Psoas muscle (tissue), 8 donors: ENCODE results near the gene ITPRIP. TPM values are rescaled to one million over a fixed set of nuclear protein-coding genes. Genes with fewer than 3 reads are reported as not detected.
A peak's percentile ranks its signal among the peaks of the same experiment; 100 is the strongest.

Experiments
- ATAC-seq, 4 donors: fragments of 200-7000 bp; cut with Tn5 transposase; one replicate each; pipeline ENCODE4 v1.9.1; 2020; ENCODE audit warnings: moderate library complexity in 3 of 4, mild to moderate bottlenecking in 2 of 4
- DNase-seq, 2 donors: peaks; one replicate each; pipeline ENCODE4 v3.0.0-alpha.2; 2020
- H3K27ac ChIP-seq: fragments of 200-600 bp; one replicate; pipeline ENCODE4 v1.8.0; 2022
- H3K27me3 ChIP-seq, 3 donors: fragments of 200-600 bp in 1 of 3; one replicate each; pipeline versions ENCODE4 v1.6.1 to v1.8.0; 2013 to 2022; ENCODE audit warnings: low read length in 2 of 3, mild to moderate bottlenecking in 2 of 3, moderate library complexity in 1 of 3; ENCODE audit not compliant: insufficient read depth in 3 of 3
- H3K36me3 ChIP-seq, 2 donors: fragments of 200-600 bp in 1 of 2; one replicate each; pipeline versions ENCODE4 v1.6.1 to v1.8.0; 2013 to 2022; ENCODE audit warnings: low read depth in 1 of 2, mild to moderate bottlenecking in 1 of 2, moderate library complexity in 1 of 2; ENCODE audit not compliant: insufficient read depth in 1 of 2
- H3K4me1 ChIP-seq: fragments of 200-600 bp; one replicate; pipeline ENCODE4 v1.8.0; 2022
- H3K4me3 ChIP-seq: fragments of 200-600 bp; one replicate; pipeline ENCODE4 v1.8.0; 2022; ENCODE audit warnings: mild to moderate bottlenecking
- H3K9me3 ChIP-seq: fragments of 200-600 bp; one replicate; pipeline ENCODE4 v1.8.0; 2022
- CTCF ChIP-seq: fragments of 200-600 bp; IDR thresholded peaks from one replicate; pipeline ENCODE4 v1.8.0; 2022; ENCODE audit warnings: antibody characterized with exemption
- WGBS, 3 donors: extraction: QIAGEN DNeasy Blood & Tissue Kit; methylation state at CpG; one replicate each; pipeline versions ENCODE4 v1.1.6 to v1.1.7; 2013; 5-methylcytosine and 5-hydroxymethylcytosine counted together
- intact Hi-C, 2 donors: fragments of 100-400 bp; cut with DNase I; formaldehyde crosslinking; loops; one replicate each; pipeline versions ENCODE4 v1.11.0 to v1.14.2; 2022
- polyA plus RNA-seq, 3 donors: library from polyadenylated mRNA; stranded (reverse); fragments of 200-250 nt; gene quantifications; one replicate each; pipeline ENCODE4 v1.2.3, GENCODE V29; 2013
- total RNA-seq, 4 donors: library from RNA; stranded (reverse); fragmentation: NEBNext Ultra II Directional in 2 of 4; extraction: Animal tissue kit (Norgen Biotek cat#: 25700) in 2 of 4; gene quantifications; one replicate each; pipeline versions ENCODE4 v1.2.1 to v1.2.4, GENCODE V29; 2021 to 2023
- donor health status: healthy with polysubstance abuse.
- donor health status: DM: no; HTN: no; CAD: no; lungs with moderate emphysema.
- donor health status: Bipolar disorder and iron deficiency.
- donor health status: healthy.
- donor health status: DM: yes; HTN: yes; CAD: no.
- donor health status: DM: no; HTN: no; CAD: no.
- donor health status: DM: no; HTN: no; CAD: no.
- donor health status: DM: yes; HTN: yes; CAD: no.

Gene ITPRIP
- total and polyA plus RNA-seq, 7 donors = 6.2 to 118 (median 9.7) TPM

GRCh38 chr10:104349623-104350126 lies 11.4 kb upstream of the ITPRIP start:
- peak overlapping the region; percentile 31 for H3K4me3 ChIP-seq
- intact Hi-C loops = loop anchor here (1.0 to 5.0 kb wide), 2 partner anchors 57 to 58 kb away; no protein-coding TSS in a partner anchor
- WGBS, 3 donors = 44 to 47% (median 45%) methylated on average over 5 of the region's 5 CpGs
- no peaks in the 10 kb centered on the region for H3K27me3 ChIP-seq
- no peaks in the 10 kb centered on the region for H3K36me3 ChIP-seq
- no peak for TF ChIP-seq CTCF
- peaks cover 17% of the 10 kb centered on the region for H3K4me1 ChIP-seq
- H3K27ac ChIP-seq = peak overlapping the region; percentile 64
- ATAC-seq (peak; percentile 34 to 51 (median 40)), DNase-seq (no peak)
- no peaks in the 10 kb centered on the region for H3K9me3 ChIP-seq

DNA sequence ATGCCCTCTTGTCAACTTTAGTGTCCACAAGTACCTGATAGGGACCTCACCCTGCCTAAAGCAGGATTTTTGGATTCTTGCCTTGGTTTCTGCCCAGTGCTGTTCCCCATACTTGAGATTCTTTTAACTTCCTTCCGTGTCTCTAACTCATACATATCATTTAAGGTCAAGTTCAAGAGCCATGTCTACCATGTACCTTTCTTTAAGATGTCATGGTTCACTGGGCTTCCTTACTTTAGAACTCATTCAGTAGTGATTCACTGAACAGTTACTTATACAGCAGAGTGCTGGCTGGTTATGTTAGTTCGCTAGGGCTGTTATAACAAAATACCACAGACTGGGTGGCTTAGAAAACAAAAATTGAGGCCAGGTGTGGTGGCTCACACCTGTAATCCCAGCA lies 10.3 kb upstream of the ITPRIP start:
- ATAC-seq (no peak), DNase-seq (no peak)
- no peak overlapping the region for H3K4me3 ChIP-seq
- TF ChIP-seq CTCF = no peak
- H3K36me3 ChIP-seq = no peaks in the 10 kb centered on the region
- H3K4me1 ChIP-seq = peaks cover 18% of the 10 kb centered on the region
- intact Hi-C loops = no loop called here
- WGBS, 3 donors = 65 to 73% (median 67%) methylated on average over 2 of the region's 2 CpGs
- no peaks in the 10 kb centered on the region for H3K9me3 ChIP-seq
- H3K27ac ChIP-seq = no peak overlapping the region
- H3K27me3 ChIP-seq = no peaks in the 10 kb centered on the region

GRCh38 chr10:104347295-104348045 lies 9.2 kb upstream of the ITPRIP start:
- ATAC-seq (no peak), DNase-seq (no peak)
- Histone ChIP-seq H3K36me3 (no peaks in the 10 kb centered on the region), H3K27ac (no peak overlapping the region), H3K4me1 (peaks cover 12% of the 10 kb centered on the region), H3K9me3 (no peaks in the 10 kb centered on the region), H3K4me3 (no peak overlapping the region), H3K27me3 (no peaks in the 10 kb centered on the region)
- 74 to 80% (median 75%) methylated on average over 4 of the region's 4 CpGs for WGBS, 3 donors
- intact Hi-C loops = no loop called here
- TF ChIP-seq CTCF = no peak

GRCh38 chr10:104345941-104346340 lies 7.7 kb upstream of the ITPRIP start:
- no peak overlapping the region for H3K4me3 ChIP-seq
- H3K27me3 ChIP-seq = no peaks in the 10 kb centered on the region
- intact Hi-C loops = no loop called here
- no peaks in the 10 kb centered on the region for H3K36me3 ChIP-seq
- no peak overlapping the region for H3K27ac ChIP-seq
- ATAC-seq (no peak), DNase-seq (no peak)
- H3K9me3 ChIP-seq = no peaks in the 10 kb centered on the region
- peaks cover 12% of the 10 kb centered on the region for H3K4me1 ChIP-seq
- 72 to 73% (median 73%) methylated on average over 4 of the region's 4 CpGs for WGBS, 3 donors
- TF ChIP-seq CTCF = no peak
